HepG2 (cell line): ENCODE results near the gene ERBB3. TPM values are rescaled to one million over a fixed set of nuclear protein-coding genes. Genes with fewer than 3 reads are reported as not detected.

Experiments used
- ATAC-seq: fragments of 200-7000 bp; cut with Tn5 transposase; 3 replicates; pipeline ENCODE4 v1.9.1; 2020; ENCODE audit warnings: mild to moderate bottlenecking, moderate library complexity
- BruUV-seq: library from RNA; stranded (reverse); fragments of 400-500 nt; replicated peaks from 2 replicates; lab custom pipeline; 2021; lab: Mats Ljungman, UMichigan
- CTCF ChIA-PET: fragments of 300-600 bp; formaldehyde crosslinking; extraction: SDS; loops from one replicate; lab custom pipeline; 2021; ENCODE audit warnings: low total read pairs, inconsistent platforms, low intra/inter-chr PET ratio; lab: Yijun Ruan, JAX
- POLR2A ChIA-PET: fragments of 350-600 bp; sonication (Branson Sonifier 250); formaldehyde crosslinking; loops from one replicate; lab custom pipeline; 2020; ENCODE audit warnings: antibody characterized with exemption, inconsistent platforms; lab: Yijun Ruan, JAX
- DNase-seq: peaks from one replicate; pipeline ENCODE4 v3.0.0-alpha.2; 2015; ENCODE audit warnings: low spot score
- FAIRE-seq: peaks from 3 replicates; lab custom pipeline; 2011; peaks lifted over from hg19 to GRCh38; lab: Jason Lieb, UNC
- H2AFZ ChIP-seq: one replicate; pipeline ENCODE4 v1.6.1; 2011; ENCODE audit warnings: low read length, inconsistent platforms
- H3K27ac ChIP-seq: fragments of 300-600 bp; 3 replicates; pipeline ENCODE4 v1.8.0; 2011; ENCODE audit warnings: mixed run types, mild to moderate bottlenecking, mixed read lengths, low read length, inconsistent platforms; ENCODE audit not compliant: insufficient read depth; ENCODE audit errors: extremely low read length
- H3K27me3 ChIP-seq, 2 experiments: fragments of 200-600 bp in 1 of 2; 2 replicates in 1 of 2; 3 replicates in 1 of 2; pipeline versions ENCODE4 v1.6.0 to v1.8.0; 2011; ENCODE audit warnings: low read length in 2 of 2, mild to moderate bottlenecking in 2 of 2, moderate library complexity in 2 of 2, inconsistent platforms in 1 of 2; ENCODE audit not compliant: insufficient read depth in 2 of 2, control insufficient read depth in 1 of 2
- H3K36me3 ChIP-seq, 2 experiments: fragments of 200-600 bp in 1 of 2; replicated peaks in 1 of 2; 2 replicates in 1 of 2; 3 replicates in 1 of 2; pipeline versions ENCODE4 v1.5.1 to v1.8.0; 2011; ENCODE audit warnings: low read length in 2 of 2, inconsistent platforms in 1 of 2; ENCODE audit not compliant: insufficient read depth in 2 of 2, control insufficient read depth in 1 of 2
- H3K4me1 ChIP-seq: 2 replicates; pipeline ENCODE4 v1.5.1; 2012; ENCODE audit warnings: low read length, inconsistent platforms; ENCODE audit not compliant: insufficient read depth
- H3K4me2 ChIP-seq: 2 replicates; pipeline ENCODE4 v1.6.0; 2011; ENCODE audit warnings: low read depth, low read length, inconsistent platforms
- H3K4me3 ChIP-seq, 3 experiments: fragments of 200-600 bp in 1 of 3; sonication (generic), shearing (Covaris generic) in 1 of 3; replicated peaks in 1 of 3; 2 replicates each; pipeline ENCODE4 v1.5.1; 2011 to 2016; ENCODE audit warnings: low read length in 3 of 3, inconsistent platforms in 2 of 3, low read depth in 2 of 3, mild to moderate bottlenecking in 2 of 3, control low read depth in 1 of 3, mixed read lengths in 1 of 3; ENCODE audit not compliant: insufficient read depth in 1 of 3
- H3K79me2 ChIP-seq: one replicate; pipeline ENCODE4 v1.6.1; 2011; ENCODE audit warnings: low read length, inconsistent platforms; ENCODE audit not compliant: insufficient read depth
- H3K9ac ChIP-seq: 2 replicates; pipeline ENCODE4 v1.6.0; 2011; ENCODE audit warnings: mild to moderate bottlenecking, low read depth, low read length, inconsistent platforms; ENCODE audit not compliant: insufficient read depth
- H3K9me3 ChIP-seq: 2 replicates; pipeline ENCODE4 v1.5.1; 2012; ENCODE audit warnings: mild to moderate bottlenecking, low read length
- H4K20me1 ChIP-seq: 2 replicates; pipeline ENCODE4 v1.6.0; 2011; ENCODE audit warnings: inconsistent platforms, mild to moderate bottlenecking, low read length, moderate library complexity; ENCODE audit not compliant: insufficient read depth
- AKNA ChIP-seq: sonication (generic); formaldehyde crosslinking; IDR thresholded peaks from 2 replicates; pipeline ENCODE4 v1.4.0; 2020; ENCODE audit warnings: missing genetic modification reagents, borderline replicate concordance
- HMGXB4 ChIP-seq, 2 experiments: sonication (generic) in 1 of 2; formaldehyde crosslinking in 1 of 2; IDR thresholded peaks; 2 replicates each; pipeline versions ENCODE4 v1.4.0 to v1.6.1; 2018 to 2020; ENCODE audit warnings: missing genetic modification reagents in 2 of 2, borderline replicate concordance in 1 of 2, low read depth in 1 of 2, mild to moderate bottlenecking in 1 of 2, missing biosample characterization in 1 of 2
- LRRFIP1 ChIP-seq: sonication (generic); formaldehyde crosslinking; conservative IDR thresholded peaks from 2 replicates; pipeline ENCODE4 v1.4.0; 2020; ENCODE audit warnings: missing genetic modification reagents
- SMC3 ChIP-seq: IDR thresholded peaks from 2 replicates; pipeline ENCODE4 v1.6.1; 2011; ENCODE audit warnings: low read length, improper control_type of control experiment
- ZNF12 ChIP-seq: sonication (generic); formaldehyde crosslinking; IDR thresholded peaks from 2 replicates; pipeline ENCODE4 v1.5.0; 2020; ENCODE audit warnings: missing genetic modification reagents
- ZNF121 ChIP-seq: sonication (generic); formaldehyde crosslinking; IDR thresholded peaks from 2 replicates; pipeline ENCODE4 v1.5.0; 2020; ENCODE audit warnings: mild to moderate bottlenecking, missing genetic modification reagents
- ZNF333 ChIP-seq: sonication (generic); formaldehyde crosslinking; IDR thresholded peaks from 2 replicates; pipeline ENCODE4 v1.4.0; 2020; ENCODE audit warnings: mild to moderate bottlenecking, missing genetic modification reagents, borderline replicate concordance
- ZNF430 ChIP-seq: sonication (generic); formaldehyde crosslinking; IDR thresholded peaks from 2 replicates; pipeline ENCODE4 v1.9.0; 2021; ENCODE audit warnings: mild to moderate bottlenecking, missing genetic modification reagents
- ZNF670 ChIP-seq: sonication (generic); formaldehyde crosslinking; IDR thresholded peaks from 2 replicates; pipeline ENCODE4 v1.8.0; 2022; ENCODE audit warnings: mild to moderate bottlenecking, missing genetic modification reagents, borderline replicate concordance
- ZNF850 ChIP-seq: sonication (generic); formaldehyde crosslinking; conservative IDR thresholded peaks from 2 replicates; pipeline ENCODE4 v1.9.0; 2021; ENCODE audit warnings: mild to moderate bottlenecking, missing genetic modification reagents
- WGBS: methylation state at CpG from one replicate; pipeline ENCODE4 v1.1.6; 2017; ENCODE audit warnings: low lambda C conversion rate; 5-methylcytosine and 5-hydroxymethylcytosine counted together
- in situ Hi-C: cut with HindIII; loops from 2 replicates; pipeline ENCODE4 v1.10.0; 2017; ENCODE audit warnings: low pct_unique_long_range_greater_than_20kb; ENCODE audit not compliant: extremely low pct_ligation_motif_present
- intact Hi-C: fragments of 100-400 bp; cut with micrococcal nuclease; formaldehyde crosslinking; loops from one replicate; pipeline ENCODE4 v1.10.0; 2022; ENCODE audit not compliant: unreplicated experiment
- polyA plus RNA-seq, 8 experiments: library from polyadenylated mRNA; depleted of rRNA in 3 of 8; stranded (reverse) in 7 of 8; unstranded in 1 of 8; fragments of >200 nt; fragmentation: Illumina TruSeq in 4 of 8; extraction: Trizol in 4 of 8; gene quantifications; 2 replicates each; pipeline versions ENCODE4 v1.2.1 to v1.2.3, GENCODE V29; 2011 to 2016; ENCODE audit warnings: low read depth in 4 of 8, missing spikeins in 1 of 8, mixed read lengths in 1 of 8; ENCODE audit not compliant: insufficient read depth in 1 of 8
- total RNA-seq, 5 experiments: library from RNA; depleted of rRNA; stranded (reverse); fragments of >200 nt; fragmentation: Illumina TruSeq; extraction: Trizol; gene quantifications; 2 replicates each; pipeline ENCODE4 v1.2.3, GENCODE V29; 2016; ENCODE audit warnings: low read depth in 1 of 5

ERBB3 gene
- total and polyA plus RNA-seq, 2 of the 13 experiments (the other 11 are each of a cell fraction or from before 2014, with no cell fraction given): 93.6 to 358 TPM

- peak; percentile 75; the same call in 1 of the 2 replicates for TF ChIP-seq ZNF670 (CRISPR knock-in tag)
- peak; percentile 85 for TF ChIP-seq ZNF850
These were observed 38.9 kb downstream of the ERBB3 start (continued) for GRCh38 chr12:56118688-56119357.

GRCh38 chr12:56119361-56119796 lies 39.4 kb downstream of the ERBB3 start:
- Histone ChIP-seq H3K27ac (peak overlapping the region; percentile 72), H3K36me3 (0 out of 5 replicates have a peak, but pooled peaks cover 0 to 4% of the 10 kb centered on the region in 2 experiments), H3K9ac (peak overlapping the region; percentile 72), H3K79me2 (peaks cover 15% of the 10 kb centered on the region), H4K20me1 (no peaks in the 10 kb centered on the region), H3K4me3 (peak overlapping the region; percentile 67 to 86 (median 74)), H3K4me1 (peaks cover 64% of the 10 kb centered on the region), H2AFZ (no peak overlapping the region), H3K9me3 (no peaks in the 10 kb centered on the region), H3K27me3 (no peaks in the 10 kb centered on the region; a peak in 1 of 5 replicates), H3K4me2 (peak overlapping the region; percentile 98)
- peak; percentile 95 for DNase-seq
- FAIRE-seq: peak; percentile 90
- intact Hi-C loops: loop anchor here (1.0 to 5.0 kb wide), 6 partner anchors 33 to 348 kb away; partner anchors contain the start of genes CS, MYL6B, SMARCC2 and SPRYD4
- WGBS: 0% methylated on average over 2 of the region's 2 CpGs
- ATAC-seq: peak; percentile 58
- ChIA-PET CTCF (interaction anchor here (0.6 to 3.2 kb wide), 5 partner anchors 40 to 105 kb away, joined by 3 to 49 read pairs (median 4); partner anchors contain the start of genes NABP2 and SMARCC2), POLR2A (interaction anchor here (0.6 to 6.2 kb wide), 15 partner anchors 9 to 241 kb away, joined by 3 to 128 read pairs (median 4); partner anchors contain the start of genes ERBB3, ESYT1, MYL6 and MYL6B)
- BruUV-seq: no TSS peak
- in situ Hi-C loops: no loop called here
- TF ChIP-seq HMGXB4 (CRISPR knock-in tag; IDR thresholded peaks at IDR 0.05; ENCODE audit: borderline replicate concordance in 1 of 2, low read depth in 1 of 2) (peak; percentile 47 to 72; a peak in 3 of 4 replicates), SMC3 (peak; percentile 81), ZNF121 (CRISPR knock-in tag) (no peak), ZNF430 (CRISPR knock-in tag) (no peak), ZNF12 (CRISPR knock-in tag) (0 out of 2 replicates have a peak, but pooled peaks have one; percentile 58), ZNF333 (CRISPR knock-in tag) (no peak), LRRFIP1 (no peak), AKNA (CRISPR knock-in tag) (no peak)
